SK-N-SH (cell line): ENCODE data around the gene BLOC1S6. TPM values are rescaled to one million over a fixed set of nuclear protein-coding genes. Genes with fewer than 3 reads are reported as not detected.

ENCODE experiments used
- CTCF ChIA-PET: fragments of 300-600, 350-600 bp; formaldehyde crosslinking; extraction: SDS; loops from one replicate; lab custom pipeline; 2021; lab: Yijun Ruan, JAX
- POLR2A ChIA-PET: fragments of 350-600 bp; sonication (Branson Sonifier 250); formaldehyde crosslinking; extraction: SDS; loops from one replicate; lab custom pipeline; 2020; ENCODE audit warnings: antibody characterized with exemption, inconsistent platforms; lab: Yijun Ruan, JAX
- DNase-seq: peaks from one replicate; pipeline ENCODE4 v3.0.0; 2012
- H2AFZ ChIP-seq: fragments of 200-600 bp; sonication (generic); 2 replicates; pipeline ENCODE4 v1.8.1; 2016; ENCODE audit warnings: antibody characterized with exemption, mild to moderate bottlenecking, low read depth
- H3F3A ChIP-seq: fragments of 200-600 bp; sonication (generic); replicated peaks from 2 replicates; pipeline ENCODE3; 2016; ENCODE audit warnings: antibody characterized with exemption, mild to moderate bottlenecking; ENCODE audit not compliant: insufficient read depth
- H3K27ac ChIP-seq, 2 experiments: fragments of 200-500 bp in 1 of 2; fragments of 200-600 bp in 1 of 2; sonication (Bioruptor generic) in 1 of 2; sonication (generic), shearing (Covaris generic) in 1 of 2; 2 replicates each; pipeline versions ENCODE4 v1.5.1 to v1.6.1; 2014 to 2016; ENCODE audit warnings: low read depth in 2 of 2, inconsistent platforms in 1 of 2, low read length in 1 of 2, mild to moderate bottlenecking in 1 of 2, mixed read lengths in 1 of 2
- H3K27me3 ChIP-seq: fragments of 200-600 bp; sonication (generic), shearing (Covaris generic); 2 replicates; pipeline ENCODE4 v1.6.1; 2016; ENCODE audit warnings: mixed run types; ENCODE audit not compliant: insufficient read depth
- H3K36me3 ChIP-seq, 2 experiments: fragments of 200-500 bp in 1 of 2; fragments of 200-600 bp in 1 of 2; sonication (Bioruptor generic) in 1 of 2; sonication (generic) in 1 of 2; replicated peaks in 1 of 2; 2 replicates each; pipeline versions ENCODE3 to v1.5.1; 2014 to 2016; ENCODE audit warnings: low read length in 1 of 2, mild to moderate bottlenecking in 1 of 2; ENCODE audit not compliant: insufficient read depth in 2 of 2, control insufficient read depth in 1 of 2
- H3K4me1 ChIP-seq, 2 experiments: fragments of 200-500 bp in 1 of 2; fragments of 200-600 bp in 1 of 2; sonication (Bioruptor generic) in 1 of 2; sonication (generic), shearing (Covaris generic) in 1 of 2; 2 replicates each; pipeline versions ENCODE4 v1.5.1 to v1.6.1; 2014 to 2016; ENCODE audit warnings: low read depth in 1 of 2, low read length in 1 of 2, mixed run types in 1 of 2; ENCODE audit not compliant: insufficient read depth in 2 of 2, control insufficient read depth in 1 of 2
- H3K4me2 ChIP-seq: fragments of 200-600 bp; sonication (generic), shearing (Covaris generic); 2 replicates; pipeline ENCODE4 v1.6.1; 2017; ENCODE audit warnings: mixed run types
- H3K4me3 ChIP-seq, 2 experiments: fragments of 200-500 bp in 1 of 2; fragments of 200-600 bp in 1 of 2; sonication (Bioruptor generic) in 1 of 2; sonication (generic), shearing (Covaris generic) in 1 of 2; 2 replicates each; pipeline versions ENCODE4 v1.5.1 to v1.8.1; 2014 to 2016; ENCODE audit warnings: low read depth in 2 of 2, inconsistent platforms in 1 of 2, low read length in 1 of 2, mild to moderate bottlenecking in 1 of 2, mixed read lengths in 1 of 2, moderate library complexity in 1 of 2
- H3K79me2 ChIP-seq: fragments of 200-600 bp; sonication (generic); 2 replicates; pipeline ENCODE4 v1.8.1; 2017; ENCODE audit warnings: mild to moderate bottlenecking; ENCODE audit not compliant: insufficient read depth
- H3K9ac ChIP-seq: fragments of 200-600 bp; sonication (generic); 2 replicates; pipeline ENCODE4 v1.6.1; 2017; ENCODE audit warnings: mixed run types
- H3K9me2 ChIP-seq: fragments of 200-600 bp; sonication (generic); 2 replicates; pipeline ENCODE4 v1.6.1; 2017; ENCODE audit warnings: mixed run types
- H3K9me3 ChIP-seq: fragments of 200-600 bp; sonication (generic); 2 replicates; pipeline ENCODE4 v1.6.1; 2017; ENCODE audit warnings: mixed run types, mild to moderate bottlenecking, moderate library complexity
- H4K20me1 ChIP-seq: fragments of 200-600 bp; sonication (generic); 2 replicates; pipeline ENCODE4 v1.6.1; 2017; ENCODE audit warnings: mild to moderate bottlenecking, mixed run types; ENCODE audit not compliant: insufficient read depth
- CTCF ChIP-seq: fragments of 200-600 bp; sonication (generic); IDR thresholded peaks from 2 replicates; pipeline ENCODE4 v1.6.1; 2017; ENCODE audit warnings: antibody characterized with exemption, mild to moderate bottlenecking, moderate library complexity
- ELF1 ChIP-seq: IDR thresholded peaks from 2 replicates; pipeline ENCODE4 v1.4.0; 2012
- EZH2phosphoT487 ChIP-seq: fragments of 200-600 bp; sonication (generic); IDR thresholded peaks from 2 replicates; pipeline ENCODE4 v1.6.1; 2017; ENCODE audit warnings: low read depth, mixed run types, mild to moderate bottlenecking, antibody characterized with exemption, moderate library complexity, borderline replicate concordance
- FOXJ3 ChIP-seq: sonication (generic); formaldehyde crosslinking; IDR thresholded peaks from 2 replicates; pipeline ENCODE4 v1.5.1; 2020; ENCODE audit warnings: mild to moderate bottlenecking, missing genetic modification reagents
- GABPA ChIP-seq: IDR thresholded peaks from 2 replicates; pipeline ENCODE4 v1.4.0; 2012; ENCODE audit warnings: low read depth, mild to moderate bottlenecking
- MAX ChIP-seq: IDR thresholded peaks from 2 replicates; pipeline ENCODE4 v1.4.0; 2012; ENCODE audit warnings: low read depth
- NFIC ChIP-seq: IDR thresholded peaks from 2 replicates; pipeline ENCODE4 v1.4.0; 2012; ENCODE audit warnings: borderline replicate concordance
- PBX3 ChIP-seq: IDR thresholded peaks from 2 replicates; pipeline ENCODE4; 2012
- RCOR1 ChIP-seq: fragments of 150-350 bp; IDR thresholded peaks from 2 replicates; pipeline ENCODE4 v1.6.1; 2017; ENCODE audit warnings: antibody characterized with exemption, low read length
- REST ChIP-seq: IDR thresholded peaks from 2 replicates; pipeline ENCODE4 v1.6.1; 2012; ENCODE audit warnings: mild to moderate bottlenecking, low read depth, low read length, moderate library complexity
- RXRA ChIP-seq: IDR thresholded peaks from 2 replicates; pipeline ENCODE4 v1.4.0; 2012; ENCODE audit warnings: low read depth, mild to moderate bottlenecking, borderline replicate concordance
- TAF1 ChIP-seq: IDR thresholded peaks from 2 replicates; pipeline ENCODE4 v1.6.1; 2012; ENCODE audit warnings: low read depth, mild to moderate bottlenecking, low read length, moderate library complexity, borderline replicate concordance
- YY1 ChIP-seq: IDR thresholded peaks from 2 replicates; pipeline ENCODE4 v1.4.0; 2012; ENCODE audit warnings: low read depth, mild to moderate bottlenecking
- ZBTB33 ChIP-seq: IDR thresholded peaks from 2 replicates; pipeline ENCODE4 v1.4.0; 2012; ENCODE audit warnings: low read depth, borderline replicate concordance
- WGBS: methylation state at CpG from one replicate; pipeline ENCODE4 v1.1.6; 2017; ENCODE audit warnings: low lambda C conversion rate; 5-methylcytosine and 5-hydroxymethylcytosine counted together
- polyA plus RNA-seq, 3 experiments: library from polyadenylated mRNA; depleted of rRNA; stranded (reverse); fragments of >200 nt; gene quantifications; 2 replicates each; pipeline ENCODE4 v1.2.3, GENCODE V29; 2012

Gene BLOC1S6
- polyA plus RNA-seq, 1 of the 3 experiments (the other 2 are of a cell fraction): 11.3 TPM

GRCh38 chr15:45603881-45604280, 16.7 kb downstream of the BLOC1S6 start:
- no peaks in the 10 kb centered on the region for H3K27me3 ChIP-seq
- POLR2A ChIA-PET: no interaction called here
- no peak overlapping the region for H3K27ac ChIP-seq
- no peaks in the 10 kb centered on the region for H4K20me1 ChIP-seq
- H3K4me3 ChIP-seq: no peak overlapping the region
- CTCF ChIA-PET: interaction anchor here (1.0 to 1.3 kb wide), 2 partner anchors 10 to 147 kb away, joined by 3 to 4 read pairs; no protein-coding TSS in a partner anchor
- H3K4me2 ChIP-seq: no peak overlapping the region
- no peak overlapping the region for H2AFZ ChIP-seq
- no peaks in the 10 kb centered on the region for H3K4me1 ChIP-seq
- TF ChIP-seq ELF1 (no peak), RCOR1 (no peak), NFIC (no peak), CTCF (no peak), EZH2phosphoT487 (no peak), GABPA (no peak), ZBTB33 (no peak)
- TF ChIP-seq, all 33 proteins: peak for 0
- no peaks in the 10 kb centered on the region for H3K9me3 ChIP-seq
- WGBS: over 99% methylated on average over 3 of the region's 3 CpGs
- H3K9ac ChIP-seq: no peak overlapping the region
- H3K9me2 ChIP-seq: no peaks in the 10 kb centered on the region
- H3K79me2 ChIP-seq: peaks cover 31% of the 10 kb centered on the region
- DNase-seq: no peak
- no peaks in the 10 kb centered on the region for H3F3A ChIP-seq
- peaks cover 20 to 28% of the 10 kb centered on the region in 2 experiments for H3K36me3 ChIP-seq

GRCh38 chr15:45604326-45604725, 17.1 kb downstream of the BLOC1S6 start:
- no peaks in the 10 kb centered on the region for H3F3A ChIP-seq
- no peaks in the 10 kb centered on the region for H3K9me3 ChIP-seq
- no peak overlapping the region for H3K4me3 ChIP-seq
- no peak overlapping the region for H3K9ac ChIP-seq
- H3K9me2 ChIP-seq: no peaks in the 10 kb centered on the region
- H3K4me2 ChIP-seq: no peak overlapping the region
- CTCF ChIA-PET: interaction anchor here (1.0 kb wide), 1 partner anchor 9 kb away, joined by 4 read pairs; no protein-coding TSS in a partner anchor
- H3K27me3 ChIP-seq: no peaks in the 10 kb centered on the region
- WGBS: 100% methylated on average over 1 of the region's 1 CpG
- H3K79me2 ChIP-seq: peaks cover 31% of the 10 kb centered on the region
- no peak overlapping the region for H3K27ac ChIP-seq
- H3K36me3 ChIP-seq: peaks cover 20 to 31% of the 10 kb centered on the region in 2 experiments
- no peak for DNase-seq
- H4K20me1 ChIP-seq: no peaks in the 10 kb centered on the region
- H3K4me1 ChIP-seq: no peaks in the 10 kb centered on the region
- H2AFZ ChIP-seq: no peak overlapping the region
- POLR2A ChIA-PET: no interaction called here
- no peak for TF ChIP-seq MAX
- no peak for TF ChIP-seq TAF1
- TF ChIP-seq CTCF: no peak
- no peak for TF ChIP-seq RXRA
- no peak for TF ChIP-seq YY1
- TF ChIP-seq GABPA: no peak
- no peak for TF ChIP-seq REST
- no peak for TF ChIP-seq PBX3
- no peak for TF ChIP-seq FOXJ3 (CRISPR knock-in tag)
